ENCODE data around the gene POC1A. TPM values are rescaled to one million over a fixed set of nuclear protein-coding genes. Genes with fewer than 3 reads are reported as not detected.

POC1A gene
- total and polyA plus RNA-seq, 2 of the 8 experiments (the other 6 are each of a cell fraction or from before 2014, with no cell fraction given) = 35.7 to 39.2 TPM

GRCh38 chr3:52072020-52072419 lies 82.2 kb downstream of the POC1A start:
- H3K18ac ChIP-seq (ENCODE audit: extremely low read depth, low read length) = no peak overlapping the region
- no peak overlapping the region for H2AFZ ChIP-seq (ENCODE audit: low read length)
- no peak overlapping the region for H2AK5ac ChIP-seq (ENCODE audit: low read depth, low read length)
- no peak overlapping the region for H2BK15ac ChIP-seq (ENCODE audit: low read length)
- H3K4ac ChIP-seq (replicated peaks; ENCODE audit: insufficient read length, low read depth, low read length) = no peak overlapping the region
- H3K4me1 ChIP-seq (replicated peaks in 1 of 4; ENCODE audit: control insufficient read depth in 3 of 4, insufficient read depth in 4 of 4, low read length in 3 of 4) = no peaks in the 10 kb centered on the region; a peak in 2 of 7 replicates
- no peaks in the 10 kb centered on the region for H3K79me2 ChIP-seq (ENCODE audit: control insufficient read depth in 1 of 2, insufficient read depth in 2 of 2, low read length in 2 of 2)
- no peaks in the 10 kb centered on the region for H3K23me2 ChIP-seq (ENCODE audit: low read depth, low read length)
- no peak overlapping the region for H2BK12ac ChIP-seq (ENCODE audit: low read depth, low read length)
- no peak overlapping the region for H2BK120ac ChIP-seq (replicated peaks; ENCODE audit: low read depth, low read length)
- H3K56ac ChIP-seq (replicated peaks; ENCODE audit: insufficient read length, low read depth, low read length) = no peak overlapping the region
- H4K5ac ChIP-seq (ENCODE audit: insufficient read length, low read depth, low read length) = no peak overlapping the region
- no peak overlapping the region for H3K4me3 ChIP-seq (ENCODE audit: extremely low read depth in 1 of 4, insufficient read depth in 2 of 4, low read depth in 3 of 4, low read length in 4 of 4)
- no peak for TF ChIP-seq EP300 (IDR thresholded peaks at IDR 0.05; ENCODE audit: borderline replicate concordance in 1 of 2, low read depth in 2 of 2, low read length in 2 of 2)
- no peak for TF ChIP-seq KDM1A (IDR thresholded peaks at IDR 0.05; ENCODE audit: borderline replicate concordance, low read length)
- TF ChIP-seq POLR2AphosphoS5 (IDR thresholded peaks at IDR 0.05; ENCODE audit: low read depth, low read length) = no peak
- no peaks in the 10 kb centered on the region for H3K9me3 ChIP-seq (ENCODE audit: insufficient read depth in 2 of 2, low read depth in 1 of 2, low read length in 1 of 2)
- no peak for DNase-seq (ENCODE audit: low read depth in 1 of 2, low spot score in 2 of 2)
- H3K36me3 ChIP-seq (ENCODE audit: control insufficient read depth in 2 of 4, insufficient read depth in 4 of 4, low read length in 3 of 4) = peaks cover 0 to 12% (median 3%) of the 10 kb centered on the region in 4 experiments; a peak in 5 of 8 replicates
- ChIA-PET CTCF (ENCODE audit: partially characterized antibody) (interaction anchor here (0.7 to 2.9 kb wide), 11 partner anchors 13 to 72 kb away, joined by 3 to 15 read pairs (median 3); no protein-coding TSS in a partner anchor), POLR2A (ENCODE audit: partially characterized antibody) (interaction anchor here (1.0 to 1.7 kb wide), 3 partner anchors 14 to 63 kb away, joined by 3 to 4 read pairs (median 3); no protein-coding TSS in a partner anchor)
- no peak overlapping the region; the same call in 1 of the 2 replicates for H4K8ac ChIP-seq (ENCODE audit: extremely low read depth, insufficient read depth, low read length)
- 90% methylated on average over 5 of the region's 5 CpGs; no CpG with 5 or more reads in 1 of the 2 experiments for WGBS, 2 experiments (ENCODE audit: extremely low coverage in 1 of 2, insufficient coverage in 1 of 2, insufficient read length in 1 of 2, insufficient replicate concordance in 2 of 2, low coverage in 1 of 2, low lambda C conversion rate in 2 of 2, missing lambda C conversion rate in 1 of 2)
- no peak overlapping the region for H3K23ac ChIP-seq (ENCODE audit: insufficient read length)
- FAIRE-seq = no peak
- H3K27me3 ChIP-seq (replicated peaks in 1 of 4; ENCODE audit: control insufficient read depth in 3 of 4, extremely low read depth in 1 of 4, insufficient read depth in 3 of 4, low read length in 3 of 4) = no peaks in the 10 kb centered on the region
- no peak overlapping the region for H3K4me2 ChIP-seq (ENCODE audit: insufficient read depth in 1 of 2, low read depth in 2 of 2, low read length in 2 of 2)
- no peak overlapping the region; a peak in 1 of 7 replicates for H3K9ac ChIP-seq (replicated peaks in 1 of 4; ENCODE audit: extremely low read depth in 1 of 4, low read depth in 3 of 4, low read length in 3 of 4)
- H2BK5ac ChIP-seq (ENCODE audit: low read depth, low read length) = no peak overlapping the region
- no peak overlapping the region for H4K91ac ChIP-seq (replicated peaks; ENCODE audit: insufficient read length, low read length)
- H2BK20ac ChIP-seq (ENCODE audit: low read length) = no peak overlapping the region
- H3K27ac ChIP-seq (ENCODE audit: low read depth, low read length) = no peak overlapping the region
- no peaks in the 10 kb centered on the region; the same call in 1 of the 2 replicates for H3K79me1 ChIP-seq (ENCODE audit: low read depth, low read length)
- no peak overlapping the region for H3K14ac ChIP-seq (ENCODE audit: insufficient read length)
- H4K20me1 ChIP-seq (replicated peaks in 1 of 2; ENCODE audit: control insufficient read depth in 1 of 2, insufficient read depth in 2 of 2, low read length in 2 of 2) = peaks cover 0 to 3% of the 10 kb centered on the region in 2 experiments

All from H1 (cell line).